Measurements from ENCODE around the gene PLAC8L1. TPM values are rescaled to one million over a fixed set of nuclear protein-coding genes. Genes with fewer than 3 reads are reported as not detected.

PLAC8L1 gene
- total RNA-seq, 1 donor from 2014 or later, result not detected

DNA sequence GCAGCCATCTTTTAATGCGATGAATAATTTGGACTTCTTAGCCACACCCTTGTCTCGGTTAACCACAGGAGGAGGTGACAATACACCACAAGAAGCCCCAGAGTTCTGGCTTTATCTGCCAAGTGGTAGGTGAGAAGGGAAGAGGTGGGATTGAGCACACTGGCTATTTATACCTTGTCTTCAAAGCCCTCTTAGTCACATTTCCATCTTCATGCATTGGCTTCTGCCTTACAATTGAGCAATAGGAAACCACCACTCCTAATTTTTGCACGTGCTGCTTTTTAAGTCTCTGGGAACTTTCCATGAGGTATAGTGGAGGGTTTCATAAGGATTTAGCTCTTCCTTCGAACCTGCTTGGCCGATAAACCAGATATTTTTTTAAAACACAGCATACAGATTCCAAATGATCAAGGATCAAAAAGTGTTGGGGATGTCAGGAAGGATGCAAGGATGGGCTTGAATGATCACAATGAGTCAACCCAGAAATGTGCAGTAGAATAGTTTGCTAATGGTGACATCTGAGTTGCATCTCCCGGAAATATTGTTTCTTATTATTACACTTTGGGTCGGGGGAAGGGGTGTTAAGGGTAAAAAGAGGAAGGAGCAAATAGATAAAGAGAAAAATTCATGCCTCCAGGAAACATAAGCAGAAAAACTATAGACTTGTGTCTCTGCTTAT lies 25.5 kb downstream of the PLAC8L1 start:
- DNase-seq (ENCODE audit: low read depth), result peak; percentile 44

DNA sequence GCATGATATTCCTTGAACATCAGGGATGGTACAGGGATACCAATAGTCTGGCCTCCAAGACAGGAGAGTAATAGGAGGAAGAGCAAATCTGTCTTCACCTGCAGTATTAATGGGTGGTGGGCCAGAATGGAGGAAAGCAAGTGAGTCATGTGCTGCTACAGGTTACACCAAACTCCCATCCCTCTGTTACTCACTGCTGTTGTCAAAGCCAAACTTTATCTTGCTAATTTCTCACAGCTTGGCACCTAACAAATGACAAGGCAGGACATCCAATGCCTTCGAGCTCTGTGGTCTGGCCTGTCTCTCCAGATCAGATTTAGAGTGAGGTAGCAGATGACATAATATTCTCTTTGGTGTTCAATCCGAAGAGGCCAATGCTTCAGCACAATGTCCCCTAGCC lies 26.8 kb downstream of the PLAC8L1 start:
- no peak for DNase-seq (ENCODE audit: low read depth)

DNA sequence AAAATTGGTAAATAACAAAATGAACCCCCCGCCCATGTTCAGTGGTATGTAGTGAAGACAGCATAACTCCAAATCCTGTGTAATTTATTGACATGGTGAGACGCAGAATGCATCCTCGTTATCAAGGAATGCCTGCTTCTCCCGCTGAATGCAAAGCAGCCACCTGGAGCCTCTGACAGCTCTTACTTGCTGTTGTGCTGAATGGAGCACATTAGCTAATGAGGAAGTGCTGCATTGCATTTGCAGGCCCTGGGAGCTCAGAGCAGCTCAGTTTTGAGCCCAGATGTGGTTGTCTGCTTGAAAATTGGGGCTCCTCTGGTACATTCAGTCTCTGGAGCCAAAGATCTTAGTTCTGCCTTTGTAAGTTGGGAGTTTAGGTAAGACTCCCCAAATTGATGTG lies 28.9 kb downstream of the PLAC8L1 start:
- no peak for DNase-seq (ENCODE audit: low read depth)

DNA sequence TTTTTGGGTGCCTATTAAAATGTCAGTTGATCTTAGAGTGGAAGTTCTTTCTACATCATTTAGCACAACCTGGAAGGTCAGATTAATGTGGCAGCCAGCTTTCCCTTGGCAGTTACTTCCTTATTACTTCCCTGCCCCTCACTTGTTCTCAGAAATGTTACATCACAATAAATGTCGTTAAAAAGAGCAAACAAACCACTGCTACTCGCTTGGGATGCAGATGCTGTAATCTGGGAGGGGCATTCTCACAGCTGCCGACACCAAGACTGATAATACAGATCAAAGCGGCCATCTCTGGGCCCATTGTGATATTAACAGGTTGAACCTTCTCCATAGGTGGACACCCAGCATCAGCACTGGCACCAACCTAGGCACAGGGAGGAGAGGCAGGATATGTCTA lies 29.3 kb downstream of the PLAC8L1 start:
- DNase-seq (ENCODE audit: low read depth), result peak; percentile 69

DNA sequence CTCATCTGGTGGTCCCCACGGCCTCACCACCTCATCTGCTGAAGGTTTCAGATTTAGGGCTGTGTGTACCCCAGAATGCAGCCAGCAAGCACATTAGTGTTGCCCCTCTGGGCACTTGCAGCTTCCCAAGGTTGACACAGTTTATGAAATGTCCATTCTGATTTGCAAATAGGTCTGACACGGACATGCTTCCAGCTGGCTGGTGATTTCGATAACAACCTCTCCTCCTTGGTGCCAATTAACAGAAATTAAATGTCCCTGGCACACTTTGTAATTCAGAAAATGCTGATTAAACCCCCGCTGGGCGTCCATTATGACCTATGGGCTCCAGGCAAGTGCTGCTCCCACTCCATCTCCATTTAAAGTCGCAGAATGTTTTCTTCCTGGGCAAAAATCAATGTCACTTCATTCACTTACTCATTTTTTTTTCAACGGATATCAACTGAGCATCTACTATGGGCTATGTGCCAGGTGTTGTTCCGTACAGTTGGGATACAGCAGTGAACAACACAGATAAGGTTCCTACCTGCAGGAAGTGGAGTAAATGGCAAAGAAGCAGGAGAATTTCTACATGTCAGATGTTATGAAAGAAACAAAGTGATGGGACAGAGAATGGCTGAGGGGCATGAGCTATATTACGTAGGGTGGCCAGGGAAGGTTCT lies 32.0 kb downstream of the PLAC8L1 start:
- DNase-seq (ENCODE audit: low read depth), result no peak

DNA sequence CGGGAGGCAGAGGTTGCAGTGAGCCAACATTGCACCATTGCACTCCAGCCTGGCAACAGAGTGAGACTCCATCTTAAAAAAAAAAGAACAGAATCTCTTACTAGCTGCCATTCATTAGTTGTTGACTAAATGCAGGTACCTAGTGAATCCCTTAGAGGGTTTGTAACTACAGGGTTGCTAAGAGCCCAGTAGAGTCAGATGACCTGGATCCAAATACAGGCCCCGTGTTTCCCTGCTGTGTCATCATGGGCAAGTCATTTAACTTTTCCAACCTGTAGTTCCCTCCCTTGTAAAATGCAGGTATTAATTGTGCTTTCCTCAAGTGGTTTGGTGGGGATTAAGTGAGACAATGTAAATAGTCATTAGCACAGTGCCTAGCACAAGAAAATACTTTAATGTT lies 32.8 kb downstream of the PLAC8L1 start:
- no peak for DNase-seq (ENCODE audit: low read depth)

DNA sequence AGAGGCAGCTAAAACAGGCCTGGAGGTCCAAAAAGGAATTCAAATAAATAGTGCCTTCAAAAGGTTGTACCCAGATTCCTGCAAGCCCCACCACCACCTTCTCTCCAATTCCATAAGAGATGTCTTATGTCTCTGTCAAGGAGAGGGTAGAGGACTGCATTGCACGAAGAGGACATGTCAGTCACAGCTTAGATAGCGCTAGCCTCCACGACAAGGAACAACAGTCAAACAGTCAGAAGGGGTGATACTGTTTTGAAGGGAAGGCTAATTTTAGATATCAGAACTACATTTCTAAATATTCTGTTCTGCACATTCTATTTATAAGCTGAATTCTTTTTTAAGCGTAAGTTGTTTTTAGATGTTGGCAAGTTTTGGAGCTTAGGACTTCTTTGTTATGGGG lies 34.2 kb downstream of the PLAC8L1 start:
- DNase-seq (ENCODE audit: low read depth), result no peak

DNA sequence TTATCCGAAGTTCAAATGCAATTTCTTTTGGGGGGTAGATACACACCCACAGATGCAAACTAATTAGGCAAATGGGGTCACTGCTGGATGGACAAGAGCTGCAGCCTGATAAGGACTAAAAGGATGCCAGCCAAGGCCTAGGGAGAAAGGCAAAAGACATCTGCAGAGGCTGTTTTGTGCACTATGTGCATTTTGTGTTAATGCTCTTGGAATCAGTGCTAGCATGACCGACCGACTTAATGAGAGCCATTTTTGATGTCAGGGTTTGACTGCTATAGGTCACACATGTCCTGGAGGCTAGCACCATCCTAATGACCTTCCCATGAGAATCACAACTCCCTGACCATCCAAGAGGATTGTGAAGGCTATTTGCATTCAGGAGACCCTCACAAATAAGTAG lies 34.6 kb downstream of the PLAC8L1 start:
- DNase-seq (ENCODE audit: low read depth), result no peak

DNA sequence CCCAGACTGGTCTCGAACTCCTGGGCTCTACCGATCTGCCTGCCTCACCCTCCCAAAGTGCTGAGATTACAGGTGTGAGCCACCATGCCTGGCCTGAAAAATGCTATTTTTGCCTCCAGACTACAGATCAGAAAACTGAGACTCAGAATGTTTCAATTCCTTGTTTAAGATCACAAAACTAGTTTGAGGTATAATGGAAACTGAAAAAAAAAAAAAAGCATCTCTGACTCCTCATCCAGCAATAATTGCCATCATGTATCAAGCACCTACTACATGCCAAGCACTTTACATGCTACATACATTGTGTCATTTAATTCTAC lies 35.6 kb downstream of the PLAC8L1 start:
- DNase-seq (ENCODE audit: low read depth), result no peak

DNA sequence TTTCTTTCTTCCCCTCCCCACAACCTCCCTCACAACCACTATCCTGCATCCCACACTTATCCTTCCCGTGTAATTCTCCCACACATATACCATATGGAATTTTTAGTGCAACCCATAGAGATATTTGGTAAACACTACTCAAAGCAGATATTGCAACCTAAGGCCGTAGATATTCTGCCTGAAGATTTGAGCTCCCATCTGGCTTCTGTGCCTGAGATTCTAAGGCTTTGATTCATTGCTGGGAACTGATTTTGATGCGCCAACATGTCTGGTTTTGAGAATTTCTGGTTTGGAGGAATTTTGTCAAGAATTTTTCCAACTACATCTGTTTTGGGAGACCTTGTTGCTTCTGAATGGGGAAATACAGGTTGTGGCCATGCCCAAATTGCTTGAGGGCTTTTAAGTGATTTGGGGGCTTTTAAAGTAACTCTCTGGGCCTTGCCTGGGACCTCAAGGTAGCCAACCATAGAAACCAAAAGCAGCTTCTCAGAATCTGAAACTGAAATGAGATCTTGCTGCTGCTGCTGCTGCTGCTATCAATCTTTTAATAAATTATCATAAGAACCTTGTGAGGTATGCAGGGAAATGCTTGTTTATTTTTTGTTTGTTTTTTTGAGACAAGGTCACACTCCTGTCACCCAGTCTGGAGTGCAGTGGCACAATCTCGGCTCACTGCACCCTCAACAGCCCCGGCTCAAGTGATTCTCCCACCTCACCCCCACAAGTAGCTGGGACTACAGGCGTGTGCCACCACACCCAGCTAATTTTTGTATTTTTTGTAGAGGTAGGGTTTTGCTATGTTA lies 36.2 kb downstream of the PLAC8L1 start:
- no peak for DNase-seq (ENCODE audit: low read depth)

DNA sequence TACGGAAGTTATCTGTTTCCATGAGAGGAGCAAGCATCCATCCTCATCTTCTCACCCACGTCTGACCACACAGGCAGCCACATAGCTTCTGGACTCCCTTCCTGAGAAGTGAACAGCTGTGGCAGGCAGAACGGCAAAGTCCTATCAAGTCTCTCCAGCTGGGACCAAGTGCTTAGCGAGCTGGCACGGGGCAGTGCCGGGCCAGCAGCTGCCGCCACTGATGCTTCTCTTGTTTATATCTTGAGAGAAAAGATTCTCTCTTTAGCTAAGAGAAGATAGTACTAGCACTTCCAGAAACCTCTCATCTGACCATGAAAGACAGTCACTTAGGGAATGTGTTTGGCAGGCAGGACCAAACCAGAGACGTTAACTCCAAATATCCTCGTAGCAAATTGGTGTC lies 37.2 kb downstream of the PLAC8L1 start:
- no peak for DNase-seq (ENCODE audit: low read depth)

DNA sequence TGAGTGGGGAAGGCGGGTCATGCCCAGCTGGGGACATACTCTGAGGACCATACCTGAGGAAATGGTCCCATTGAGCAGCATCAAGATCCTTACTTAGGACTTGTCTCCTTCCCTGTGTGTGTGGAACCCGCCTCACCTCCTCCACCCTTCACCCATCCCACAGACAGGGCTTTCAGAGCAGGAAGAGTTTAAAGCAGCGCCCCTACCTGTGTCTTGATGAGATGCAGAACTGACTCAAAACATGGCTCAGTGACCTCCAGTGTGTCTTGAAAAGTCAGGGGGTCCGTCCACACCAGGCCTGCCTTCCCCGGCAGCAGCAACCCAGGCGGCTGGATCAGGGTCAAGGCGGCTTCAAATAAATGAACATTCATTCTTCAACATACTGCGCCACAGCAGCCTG lies 38.4 kb downstream of the PLAC8L1 start:
- no peak for DNase-seq (ENCODE audit: low read depth)

DNA sequence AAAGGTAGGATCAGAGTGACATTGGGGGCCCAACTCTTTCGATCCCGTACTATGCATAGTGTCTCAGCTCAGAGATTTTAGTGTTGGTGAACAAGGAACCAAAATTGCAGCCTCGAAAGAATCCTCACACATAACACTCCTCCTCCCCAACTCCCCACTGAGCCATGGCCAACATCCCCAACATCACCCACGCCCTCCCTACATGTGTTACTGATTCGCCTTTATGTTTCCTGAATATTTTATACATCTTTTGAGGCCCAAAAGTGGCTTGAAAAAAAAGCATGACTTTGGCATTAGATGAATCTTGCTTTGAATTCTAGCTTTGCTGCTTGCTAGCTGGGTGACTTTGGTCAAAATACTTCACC lies 45.2 kb downstream of the PLAC8L1 start:
- no peak for DNase-seq (ENCODE audit: low read depth)

DNA sequence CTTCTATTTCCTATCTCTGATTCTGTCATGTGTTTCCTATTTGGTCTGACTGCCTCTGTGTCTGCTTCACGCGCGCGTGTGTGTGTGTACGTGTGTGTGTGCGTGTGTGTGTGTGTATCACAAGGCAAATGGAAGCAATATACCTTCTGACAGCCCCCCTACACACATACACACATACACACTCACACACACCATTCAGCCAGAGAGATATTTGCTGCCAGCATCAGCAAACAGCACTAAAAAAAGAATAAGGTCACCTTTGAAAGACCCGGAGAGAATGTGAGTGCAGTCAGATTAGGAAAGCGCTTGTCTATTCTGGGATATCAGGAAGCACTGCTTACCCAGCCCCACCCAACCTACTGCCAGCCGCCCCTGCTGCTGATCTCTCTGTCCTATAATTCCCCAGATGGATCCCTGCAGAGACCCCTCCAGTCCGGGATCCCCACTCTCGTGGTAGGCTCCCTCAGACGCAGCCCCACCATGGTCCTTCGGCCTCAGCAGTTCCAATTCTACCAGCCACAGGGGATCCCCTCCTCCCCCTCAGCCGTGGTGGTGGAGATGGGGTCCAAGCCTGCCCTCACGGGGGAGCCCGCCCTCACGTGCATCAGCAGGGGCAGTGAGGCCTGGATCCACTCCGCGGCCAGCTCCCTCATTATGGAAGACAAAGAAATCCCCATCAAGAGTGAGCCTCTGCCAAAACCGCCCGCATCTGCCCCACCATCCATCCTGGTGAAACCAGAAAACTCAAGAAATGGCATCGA lies 45.7 kb downstream of the PLAC8L1 start:
- no peak for DNase-seq (ENCODE audit: low read depth)

DNA sequence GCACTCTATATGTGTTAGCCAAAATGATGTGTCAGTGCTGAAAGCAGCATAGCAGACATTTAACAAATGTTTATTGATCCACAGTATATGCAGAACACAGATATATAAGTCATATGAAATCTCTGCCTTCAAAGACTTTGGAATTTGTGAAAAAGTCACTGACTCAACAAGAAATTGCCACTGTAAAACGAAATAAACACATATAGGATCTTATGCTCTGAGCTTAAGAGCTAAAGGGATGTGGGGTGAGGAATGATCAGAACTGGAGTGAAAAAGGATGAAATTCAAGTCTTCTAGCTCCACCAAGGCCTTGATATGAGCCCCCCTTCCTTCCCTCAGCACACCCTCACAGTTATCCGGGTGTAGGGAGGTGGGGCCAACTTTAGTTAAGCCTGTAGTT lies 49.9 kb downstream of the PLAC8L1 start:
- no peak for DNase-seq (ENCODE audit: low read depth)

DNA sequence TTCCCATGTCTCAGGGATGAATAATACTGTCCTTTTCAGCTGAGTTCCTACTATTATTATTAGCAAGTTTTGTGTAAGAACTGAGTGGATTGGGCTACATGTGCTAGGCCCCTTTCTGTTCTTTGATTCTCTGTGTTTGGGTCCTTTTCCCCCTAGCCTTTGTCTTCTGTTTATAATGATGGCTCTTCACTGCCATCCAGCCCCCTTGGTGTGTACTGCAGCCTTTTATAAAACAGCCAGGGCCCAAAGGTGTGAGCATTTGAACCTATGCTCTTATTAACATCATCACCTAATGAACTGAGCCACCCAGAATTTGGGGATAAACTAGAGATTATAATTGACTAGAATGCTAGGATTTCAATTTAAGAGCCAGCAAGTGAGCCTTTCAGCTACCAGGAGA lies 52.6 kb downstream of the PLAC8L1 start:
- no peak for DNase-seq (ENCODE audit: low read depth)

DNA sequence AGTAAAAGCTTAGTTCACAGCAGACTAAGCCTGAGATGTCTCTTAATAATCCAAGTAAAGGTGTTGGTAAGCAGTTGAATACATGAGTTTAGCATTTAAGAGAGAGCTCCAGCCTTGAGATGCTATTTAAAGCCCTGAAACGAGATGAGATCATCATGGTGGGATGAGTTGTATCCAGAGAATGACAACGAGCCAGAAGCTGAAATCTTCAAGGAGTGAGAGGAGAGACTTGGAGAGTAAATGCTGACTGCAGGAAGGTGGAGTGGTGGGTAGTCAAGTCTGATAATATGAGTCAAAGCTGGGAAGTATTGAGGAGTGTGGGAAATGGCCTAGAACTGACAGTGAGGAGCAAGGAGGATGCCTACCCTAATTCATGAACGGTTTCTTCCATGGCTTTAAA lies 53.7 kb downstream of the PLAC8L1 start:
- no peak for DNase-seq (ENCODE audit: low read depth)

DNA sequence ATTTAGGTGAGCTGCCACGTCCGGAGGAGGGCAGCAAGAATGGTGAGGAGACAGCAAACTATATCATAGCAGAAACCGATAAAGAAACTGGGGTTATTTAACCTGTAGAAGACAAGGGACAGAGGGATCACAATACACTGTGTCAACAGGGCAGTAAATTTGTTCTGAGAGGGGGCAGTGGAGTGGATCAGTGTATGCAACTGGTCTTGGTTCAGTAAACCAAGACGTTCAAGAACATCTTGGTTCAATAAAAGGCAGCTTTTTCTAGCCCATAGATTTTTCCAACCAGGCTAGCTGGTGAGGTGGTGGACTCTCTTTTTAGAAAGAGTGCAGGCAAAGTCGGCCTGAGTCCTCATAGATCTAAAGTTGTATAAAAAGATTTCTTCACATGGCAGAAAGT lies 55.3 kb downstream of the PLAC8L1 start:
- no peak for DNase-seq (ENCODE audit: low read depth)

DNA sequence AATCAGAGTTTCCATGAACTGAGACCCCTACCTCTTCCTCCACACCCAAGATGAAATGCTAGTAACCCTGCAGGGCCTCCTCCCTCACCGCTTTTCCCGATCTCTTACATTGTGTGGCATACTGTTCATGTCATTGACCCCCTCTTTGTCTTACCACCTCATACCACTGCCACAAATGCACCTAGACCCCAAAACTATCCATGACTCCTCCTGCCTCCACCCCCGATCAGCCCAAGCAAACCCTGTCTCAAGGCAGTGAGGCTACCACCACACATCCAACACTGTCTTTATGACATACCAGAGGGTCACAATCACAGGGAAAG lies 55.7 kb downstream of the PLAC8L1 start:
- no peak for DNase-seq (ENCODE audit: low read depth)

DNA sequence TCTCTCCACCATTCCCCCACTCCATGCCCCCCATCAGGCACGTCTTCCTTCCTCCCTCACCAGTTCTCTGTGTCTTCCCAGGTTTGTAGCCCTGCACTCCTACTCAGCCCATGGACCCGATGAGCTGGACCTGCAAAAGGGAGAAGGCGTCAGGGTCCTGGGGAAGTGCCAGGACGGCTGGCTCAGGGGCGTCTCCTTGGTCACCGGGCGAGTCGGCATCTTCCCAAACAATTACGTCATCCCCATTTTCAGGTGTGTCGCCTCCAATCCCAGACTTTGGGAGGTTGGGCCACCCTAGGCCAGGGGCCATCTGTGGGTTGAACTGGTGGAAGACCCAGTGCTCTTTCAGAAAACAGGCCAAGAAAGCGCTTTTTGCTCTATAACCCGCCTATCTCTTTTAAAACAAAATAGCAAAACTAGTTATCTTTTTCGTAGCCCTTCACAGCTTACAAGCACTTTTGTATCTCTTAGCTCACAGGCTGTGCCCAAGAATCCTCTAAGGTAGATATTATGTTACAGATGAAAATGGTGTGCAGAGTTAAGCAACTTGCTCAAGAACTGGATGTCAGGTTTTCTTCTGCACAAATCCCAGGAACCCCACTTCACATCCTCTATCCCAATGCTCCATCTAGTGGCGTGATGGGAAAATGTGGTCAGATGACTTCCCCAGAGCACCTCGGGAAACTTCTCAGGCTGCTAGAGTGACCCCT lies 56.2 kb downstream of the PLAC8L1 start:
- peak; percentile 76 for DNase-seq (ENCODE audit: low read depth)

DNA sequence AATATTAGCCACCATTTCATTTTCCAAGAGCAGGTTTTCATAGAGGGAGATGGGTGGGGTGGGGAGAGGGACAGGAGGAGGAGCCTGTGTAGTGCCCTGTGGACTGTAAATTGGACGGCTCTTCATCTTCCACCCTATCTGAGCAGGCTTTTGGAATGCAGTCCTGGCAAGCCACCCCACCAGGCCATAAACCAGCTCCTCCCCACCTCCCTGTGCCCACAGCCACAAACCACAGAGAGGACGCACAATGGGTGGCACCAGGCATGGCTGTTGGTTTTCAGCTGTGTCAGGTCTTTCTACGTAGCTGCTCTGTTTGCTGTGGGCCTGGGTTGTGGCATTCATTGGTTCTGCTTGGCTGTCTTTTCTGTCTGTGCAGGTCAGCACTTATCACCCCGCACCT lies 58.0 kb downstream of the PLAC8L1 start:
- peak; percentile 74 for DNase-seq (ENCODE audit: low read depth)

DNA sequence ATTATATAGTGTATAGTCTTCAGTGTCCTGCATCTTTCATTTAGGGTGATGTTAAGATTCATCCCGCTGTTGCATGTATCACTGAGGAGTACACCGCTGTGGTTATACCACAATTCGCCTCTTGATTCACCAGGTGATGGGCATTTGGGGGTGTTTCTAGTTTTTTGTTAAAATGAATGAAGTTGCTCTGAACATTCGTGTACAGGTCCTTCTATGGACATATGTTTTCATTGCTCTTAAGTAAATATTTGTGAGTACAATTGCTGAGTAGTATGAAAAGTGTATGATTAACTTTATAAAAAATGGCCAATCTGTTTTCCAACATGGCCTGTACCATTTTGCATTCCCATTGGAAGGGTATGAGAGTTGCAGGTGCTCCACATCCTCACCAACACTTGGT lies 61.7 kb downstream of the PLAC8L1 start:
- no peak for DNase-seq (ENCODE audit: low read depth)

Data from renal cortical epithelial cell (primary cell).